Transverse colon (tissue), 4 donors: ENCODE measurements around the gene SNW1. TPM values are rescaled to one million over a fixed set of nuclear protein-coding genes. Genes with fewer than 3 reads are reported as not detected.

Source experiments
- DNase-seq: peaks from one replicate; pipeline ENCODE4 v3.0.0-alpha.2; 2019
- H3K27ac ChIP-seq, 4 donors: fragments of 200-600 bp; sonication (generic); 2 replicates each; pipeline ENCODE4 v1.5.1; 2016 to 2018; ENCODE audit warnings: inconsistent platforms in 4 of 4
- H3K27me3 ChIP-seq: fragments of 200-600 bp; sonication (generic); 2 replicates; pipeline ENCODE4 v1.5.1; 2017; ENCODE audit warnings: inconsistent platforms
- H3K36me3 ChIP-seq, 4 donors: fragments of 200-600 bp; sonication (generic); 2 replicates each; pipeline ENCODE4 v1.5.1; 2017 to 2019; ENCODE audit warnings: inconsistent platforms in 4 of 4
- H3K4me1 ChIP-seq, 4 donors: fragments of 200-600 bp; sonication (generic); 2 replicates each; pipeline ENCODE4 v1.5.1; 2017 to 2020; ENCODE audit warnings: inconsistent platforms in 4 of 4
- H3K4me3 ChIP-seq, 4 donors: fragments of 200-600 bp; sonication (generic); 1 replicate in 1 of 4; 2 replicates in 3 of 4; pipeline versions ENCODE4 v1.5.1 to v1.6.1; 2017 to 2019; ENCODE audit warnings: inconsistent platforms in 4 of 4
- H3K9me3 ChIP-seq, 2 donors: fragments of 200-600 bp; sonication (generic); 2 replicates each; pipeline ENCODE4 v1.5.1; 2017 to 2019; ENCODE audit warnings: inconsistent platforms in 2 of 2
- EP300 ChIP-seq: sonication (generic); formaldehyde crosslinking; IDR thresholded peaks from one replicate; pipeline ENCODE4 v1.6.1; 2017; ENCODE audit warnings: antibody characterized with exemption, low read depth
- POLR2A ChIP-seq: fragments of 450-650 bp; IDR thresholded peaks from one replicate; pipeline ENCODE4 v1.6.1; 2016; ENCODE audit warnings: antibody characterized with exemption, mild to moderate bottlenecking, moderate library complexity
- POLR2AphosphoS5 ChIP-seq, 3 donors: sonication (generic); formaldehyde crosslinking; IDR thresholded peaks; one replicate each; pipeline ENCODE4 v1.6.1; 2016; ENCODE audit warnings: antibody characterized with exemption in 3 of 3
- WGBS, 2 donors: methylation state at CpG; one replicate each; pipeline ENCODE4 v1.1.5; 2018; ENCODE audit warnings: low coverage in 1 of 2; 5-methylcytosine and 5-hydroxymethylcytosine counted together
- in situ Hi-C, 4 donors: fragments of 200-750 bp; cut with MboI; loops; one replicate each; pipeline versions ENCODE4 v1.15.0 to v1.15.1; 2017; ENCODE audit warnings: low sequenced_read_pairs in 3 of 4, low pct_ligation_motif_present in 1 of 4, low pct_unique_long_range_greater_than_20kb in 1 of 4
- intact Hi-C: fragments of 100-400 bp; cut with DNase I; formaldehyde crosslinking; loops from one replicate; pipeline ENCODE4 v1.15.1; 2023; ENCODE audit warnings: low total_unique reads
- total RNA-seq, 4 donors: library from RNA; depleted of rRNA; stranded (reverse); fragments of >200 nt; gene quantifications; one replicate each; pipeline ENCODE4 v1.1.0, GENCODE V29; 2016
- TF ChIP-seq, protein P1 (sequence below), 5 experiments: fragments of 200-600 bp in 3 of 5; fragments of 450-650 bp in 2 of 5; sonication (generic) in 3 of 5; IDR thresholded peaks; 1 replicate in 2 of 5; 2 replicates in 3 of 5; pipeline ENCODE4 v1.5.1; 2016 to 2017; ENCODE audit warnings: antibody characterized with exemption in 5 of 5, inconsistent platforms in 3 of 5, mild to moderate bottlenecking in 2 of 5, moderate library complexity in 1 of 5

The SNW1 gene
- total RNA-seq, 4 donors from 2014 or later = 35.2 to 82.7 (median 56.9) TPM

DNA sequence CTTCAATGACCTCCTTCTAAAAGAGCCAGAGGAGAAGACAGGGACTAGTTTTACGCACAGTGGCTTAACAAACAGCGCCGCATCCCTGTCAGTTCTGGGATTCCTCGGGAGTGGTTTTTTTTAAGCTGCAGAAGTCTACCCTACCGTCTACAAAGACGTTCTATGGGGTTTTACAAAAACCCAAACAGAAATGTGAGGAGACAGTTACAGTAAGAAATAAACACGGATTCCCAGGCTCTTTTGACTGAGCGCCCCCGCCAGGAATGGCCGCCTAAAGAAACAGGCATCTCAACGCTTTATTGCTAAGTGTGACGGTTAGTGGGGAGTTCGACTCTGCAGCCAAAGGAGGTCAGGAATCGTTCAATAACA, 53.6 kb downstream of the SNW1 start:
- intact Hi-C loops (no loop called here), in situ Hi-C loops (no loop called here)
- WGBS, 2 donors = 0 to 1% methylated on average over 6 to 14 of the region's 14 CpGs
- Histone ChIP-seq H3K9me3 (no peaks in the 10 kb centered on the region), H3K4me1 (peaks cover 11 to 34% (median 27%) of the 10 kb centered on the region in 4 donors), H3K27ac (peak overlapping the region; percentile 78 to 87 (median 80)), H3K27me3 (no peaks in the 10 kb centered on the region), H3K4me3 (peak overlapping the region; percentile 85 to 97 (median 90)), H3K36me3 (peaks cover 0 to 33% (median 13%) of the 10 kb centered on the region in 4 donors)
- peak; percentile 54 for DNase-seq
- no peak for TF ChIP-seq POLR2AphosphoS5 (IDR thresholded peaks at IDR 0.05)
- TF ChIP-seq, protein P1, sequence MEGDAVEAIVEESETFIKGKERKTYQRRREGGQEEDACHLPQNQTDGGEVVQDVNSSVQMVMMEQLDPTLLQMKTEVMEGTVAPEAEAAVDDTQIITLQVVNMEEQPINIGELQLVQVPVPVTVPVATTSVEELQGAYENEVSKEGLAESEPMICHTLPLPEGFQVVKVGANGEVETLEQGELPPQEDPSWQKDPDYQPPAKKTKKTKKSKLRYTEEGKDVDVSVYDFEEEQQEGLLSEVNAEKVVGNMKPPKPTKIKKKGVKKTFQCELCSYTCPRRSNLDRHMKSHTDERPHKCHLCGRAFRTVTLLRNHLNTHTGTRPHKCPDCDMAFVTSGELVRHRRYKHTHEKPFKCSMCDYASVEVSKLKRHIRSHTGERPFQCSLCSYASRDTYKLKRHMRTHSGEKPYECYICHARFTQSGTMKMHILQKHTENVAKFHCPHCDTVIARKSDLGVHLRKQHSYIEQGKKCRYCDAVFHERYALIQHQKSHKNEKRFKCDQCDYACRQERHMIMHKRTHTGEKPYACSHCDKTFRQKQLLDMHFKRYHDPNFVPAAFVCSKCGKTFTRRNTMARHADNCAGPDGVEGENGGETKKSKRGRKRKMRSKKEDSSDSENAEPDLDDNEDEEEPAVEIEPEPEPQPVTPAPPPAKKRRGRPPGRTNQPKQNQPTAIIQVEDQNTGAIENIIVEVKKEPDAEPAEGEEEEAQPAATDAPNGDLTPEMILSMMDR (IDR thresholded peaks at IDR 0.05) = peak in 4 of 5 experiments; percentile 22 to 45 (median 34)

DNA sequence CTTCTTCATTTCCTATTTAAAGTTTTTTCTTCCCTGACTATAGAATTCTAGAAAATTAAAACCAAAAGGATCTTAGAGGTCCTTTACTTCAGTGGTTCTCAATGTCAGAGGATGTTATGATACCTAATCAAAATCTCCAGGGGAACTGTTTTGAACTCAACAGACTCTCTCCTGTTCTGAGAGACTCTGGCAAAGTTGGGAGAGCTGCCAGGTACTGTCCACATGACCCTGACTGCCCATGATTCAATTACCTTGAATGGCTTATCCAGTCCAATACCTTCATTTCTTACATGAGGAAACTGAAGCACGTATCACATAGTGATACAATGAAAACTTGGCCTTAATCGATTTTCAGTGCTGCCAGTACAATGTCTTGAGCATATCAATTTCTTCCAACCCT, 69.7 kb downstream of the SNW1 start:
- DNase-seq = no peak
- H3K4me3 ChIP-seq = no peak overlapping the region
- 89 to 95% methylated on average over 2 of the region's 2 CpGs for WGBS, 2 donors

DNA sequence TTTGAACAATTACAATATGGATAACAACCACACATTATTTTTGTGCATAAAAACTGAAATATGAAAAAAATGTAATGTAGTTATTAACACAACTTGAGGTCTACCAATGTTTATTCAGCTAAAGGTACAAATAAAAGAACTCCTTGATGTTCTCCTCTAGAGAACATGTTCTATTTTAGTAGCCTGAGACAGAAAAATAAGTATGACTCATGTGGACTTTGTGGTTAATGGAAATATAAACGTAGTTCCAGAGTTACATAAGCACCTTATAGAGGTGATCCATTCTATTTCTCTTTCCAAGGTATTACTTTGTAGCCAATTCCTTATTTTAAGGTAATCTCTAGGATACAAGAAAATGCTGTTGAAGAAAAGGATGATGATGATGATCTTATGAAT, 78.8 kb downstream of the SNW1 start:
- Histone ChIP-seq H3K27me3 (no peaks in the 10 kb centered on the region), H3K4me1 (peaks cover 8 to 28% (median 16%) of the 10 kb centered on the region in 4 donors), H3K36me3 (peaks cover 0 to 23% (median 2%) of the 10 kb centered on the region in 4 donors), H3K9me3 (no peaks in the 10 kb centered on the region), H3K4me3 (no peak overlapping the region), H3K27ac (peak overlapping the region; percentile 63 to 67 (median 66))
- DNase-seq = no peak
- in situ Hi-C loops = no loop called here
- intact Hi-C loops = no loop called here
- TF ChIP-seq EP300 = no peak
- TF ChIP-seq POLR2A = no peak
- TF ChIP-seq, protein P1 (IDR thresholded peaks at IDR 0.05) = no peak
- no peak for TF ChIP-seq POLR2AphosphoS5 (IDR thresholded peaks at IDR 0.05)
- 0 to 13% methylated on average over 1 of the region's 1 CpG for WGBS, 2 donors

More for the DNA sequence above, 69.7 kb downstream of the SNW1 start:
- Histone ChIP-seq H3K4me1 (no peaks in the 10 kb centered on the region), H3K9me3 (no peaks in the 10 kb centered on the region), H3K27me3 (no peaks in the 10 kb centered on the region), H3K27ac (no peak overlapping the region), H3K36me3 (peaks cover 0 to 44% (median 5%) of the 10 kb centered on the region in 4 donors)
- intact Hi-C loops (no loop called here), in situ Hi-C loops (no loop called here)
- TF ChIP-seq POLR2A (no peak), EP300 (no peak), POLR2AphosphoS5 (IDR thresholded peaks at IDR 0.05) (no peak)
- TF ChIP-seq, protein P1 (IDR thresholded peaks at IDR 0.05) = no peak

DNA sequence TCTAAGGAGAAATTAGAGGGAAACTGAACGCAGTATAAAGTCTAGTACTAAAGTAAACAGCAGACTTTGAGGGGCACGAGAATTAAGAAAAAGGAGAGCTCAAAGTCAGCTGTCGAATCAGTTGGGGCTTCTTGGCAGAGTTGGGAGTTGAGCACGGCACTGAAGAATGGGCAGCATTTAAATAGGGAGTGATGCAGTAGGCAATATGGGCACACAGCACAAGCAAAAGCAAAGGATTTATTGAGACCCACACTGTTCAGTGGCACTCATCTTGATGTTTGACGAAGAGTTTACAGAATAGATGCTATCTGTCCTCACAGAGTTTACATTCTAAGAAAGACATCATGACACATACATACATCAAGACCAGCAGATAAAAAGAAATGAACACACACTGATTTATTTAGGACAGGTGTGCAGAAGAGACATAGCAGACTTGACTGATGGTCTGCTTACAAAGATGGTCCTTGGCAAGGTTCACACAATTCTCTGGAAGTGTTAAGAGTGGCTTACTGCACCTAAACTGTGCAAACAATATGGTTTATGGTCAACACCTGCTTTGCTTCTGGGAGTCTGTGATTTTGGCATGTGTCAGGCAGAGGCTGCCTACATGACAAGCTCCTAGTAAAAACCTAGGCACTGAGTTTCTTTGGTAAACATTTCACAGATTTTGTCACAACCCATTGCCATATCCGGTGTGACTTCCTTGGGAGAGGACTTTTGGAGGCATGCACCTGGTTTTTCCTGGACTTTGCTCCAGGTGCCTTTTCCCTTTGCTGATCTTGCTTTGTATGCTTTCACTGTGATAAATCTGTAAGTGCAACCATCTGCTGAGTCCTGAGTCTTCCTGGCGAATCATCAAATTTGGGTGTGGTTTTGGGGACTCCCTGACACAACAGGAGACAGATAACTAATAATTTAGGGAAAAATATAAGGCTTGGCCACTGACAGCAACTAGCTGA, 79.5 kb downstream of the SNW1 start:
- peaks cover 0 to 24% (median 2%) of the 10 kb centered on the region in 4 donors for H3K36me3 ChIP-seq
- no peak overlapping the region for H3K4me3 ChIP-seq
- TF ChIP-seq POLR2A = no peak
- peak in 1 of 3 donors; percentile 39 for TF ChIP-seq POLR2AphosphoS5 (IDR thresholded peaks at IDR 0.05)
- H3K9me3 ChIP-seq = no peaks in the 10 kb centered on the region
- H3K27me3 ChIP-seq = no peaks in the 10 kb centered on the region
- H3K27ac ChIP-seq = peak overlapping the region; percentile 63 to 67 (median 66)
- in situ Hi-C loops = no loop called here
- intact Hi-C loops = no loop called here
- WGBS, 2 donors = 42 to 50% methylated on average over 7 of the region's 7 CpGs
- peak; percentile 43 for DNase-seq
- peaks cover 8 to 28% (median 16%) of the 10 kb centered on the region in 4 donors for H3K4me1 ChIP-seq
